GM12891 (cell line): Measurements from ENCODE around the gene COLEC12.

ENCODE experiments used
- DNase-seq: peaks from one replicate; pipeline ENCODE4 v3.0.0; 2011; ENCODE audit warnings: low spot score; ENCODE audit not compliant: insufficient read length
- FAIRE-seq: peaks from 2 replicates; lab custom pipeline; 2011; peaks lifted over from hg19 to GRCh38; lab: Jason Lieb, UNC
- PAX5 ChIP-seq: IDR thresholded peaks from 2 replicates; pipeline ENCODE4 v1.6.1; 2011; ENCODE audit warnings: low read length, moderate library complexity, mild to moderate bottlenecking; ENCODE audit not compliant: insufficient read depth, severe bottlenecking
- POLR2A ChIP-seq: IDR thresholded peaks from 2 replicates; pipeline ENCODE4 v1.6.1; 2011; ENCODE audit warnings: low read depth, low read length, control low read depth
- POLR2AphosphoS5 ChIP-seq: IDR thresholded peaks from 2 replicates; pipeline ENCODE4 v1.6.1; 2011; ENCODE audit warnings: low read depth, low read length, control low read depth
- POU2F2 ChIP-seq: IDR thresholded peaks from 2 replicates; pipeline ENCODE4 v1.6.1; 2011; ENCODE audit warnings: low read depth, mild to moderate bottlenecking, control low read depth, low read length, moderate library complexity
- SPI1 ChIP-seq: IDR thresholded peaks from 2 replicates; pipeline ENCODE4 v1.6.1; 2011; ENCODE audit warnings: low read depth, low read length, control low read depth
- TAF1 ChIP-seq: IDR thresholded peaks from 2 replicates; pipeline ENCODE4 v1.6.1; 2011; ENCODE audit warnings: low read depth, low read length, control low read depth

Gene COLEC12

DNA sequence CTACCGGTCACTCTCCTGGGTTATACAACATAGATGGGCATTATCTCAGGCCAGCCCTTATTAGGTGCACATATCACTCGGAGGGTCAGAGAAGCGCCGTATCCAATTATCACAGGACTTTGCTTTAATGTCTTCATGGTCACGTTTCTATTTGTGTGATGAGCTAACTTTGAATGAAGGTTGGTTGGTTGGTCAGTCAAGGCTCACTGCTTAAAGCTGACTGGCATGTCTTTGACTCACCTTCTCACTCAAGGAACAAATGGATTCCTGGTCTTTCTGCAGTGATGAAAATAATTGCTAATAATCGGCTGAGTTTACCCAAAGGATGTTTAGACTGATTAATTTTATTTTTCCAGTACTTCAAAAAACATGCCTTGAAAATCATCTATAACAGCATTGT, 39.7 kb downstream of the COLEC12 start:
- FAIRE-seq (no peak), DNase-seq (no peak)
- TF ChIP-seq POLR2AphosphoS5 (no peak), TAF1 (no peak), POLR2A (no peak)

DNA sequence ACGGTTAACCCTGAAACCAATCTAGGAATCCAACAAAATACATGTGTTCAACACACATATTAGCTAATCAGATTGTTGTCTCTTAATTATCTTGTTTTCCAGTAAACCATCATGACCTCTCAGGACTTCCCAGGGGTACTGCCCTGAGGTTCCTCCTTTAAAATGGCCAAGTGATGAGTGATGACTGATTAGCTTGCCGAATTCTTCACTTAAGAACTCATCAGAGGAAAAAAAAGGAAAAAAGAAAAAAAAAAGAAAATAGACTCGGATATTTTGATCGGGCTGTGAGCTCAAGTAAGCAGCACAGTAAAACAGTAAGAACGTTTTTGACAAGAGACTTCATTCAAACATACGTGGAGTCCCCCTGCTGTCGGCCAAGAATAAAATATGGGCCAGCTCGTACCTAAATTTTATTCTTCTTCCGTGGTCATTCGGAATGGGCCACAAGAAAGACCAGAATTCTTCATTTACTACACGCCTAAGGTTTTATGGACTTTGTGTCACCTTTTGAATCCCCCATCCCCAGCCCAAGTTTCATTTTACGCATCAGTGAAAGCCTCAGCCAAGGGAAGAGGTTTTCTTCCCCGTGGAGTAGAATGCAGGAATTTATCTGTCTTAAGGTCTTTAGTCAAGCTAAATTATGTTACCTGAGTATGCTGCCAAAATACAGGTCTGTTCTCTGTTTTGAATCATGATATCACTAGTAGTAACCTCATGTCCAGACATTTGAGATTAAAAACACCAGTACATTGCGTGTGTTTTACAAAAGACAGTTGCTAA, 40.5 kb downstream of the COLEC12 start:
- DNase-seq: no peak
- TF ChIP-seq PAX5 (no peak), SPI1 (no peak), POLR2A (no peak), TAF1 (no peak), POU2F2 (no peak), POLR2AphosphoS5 (no peak)
- no peak for FAIRE-seq

DNA sequence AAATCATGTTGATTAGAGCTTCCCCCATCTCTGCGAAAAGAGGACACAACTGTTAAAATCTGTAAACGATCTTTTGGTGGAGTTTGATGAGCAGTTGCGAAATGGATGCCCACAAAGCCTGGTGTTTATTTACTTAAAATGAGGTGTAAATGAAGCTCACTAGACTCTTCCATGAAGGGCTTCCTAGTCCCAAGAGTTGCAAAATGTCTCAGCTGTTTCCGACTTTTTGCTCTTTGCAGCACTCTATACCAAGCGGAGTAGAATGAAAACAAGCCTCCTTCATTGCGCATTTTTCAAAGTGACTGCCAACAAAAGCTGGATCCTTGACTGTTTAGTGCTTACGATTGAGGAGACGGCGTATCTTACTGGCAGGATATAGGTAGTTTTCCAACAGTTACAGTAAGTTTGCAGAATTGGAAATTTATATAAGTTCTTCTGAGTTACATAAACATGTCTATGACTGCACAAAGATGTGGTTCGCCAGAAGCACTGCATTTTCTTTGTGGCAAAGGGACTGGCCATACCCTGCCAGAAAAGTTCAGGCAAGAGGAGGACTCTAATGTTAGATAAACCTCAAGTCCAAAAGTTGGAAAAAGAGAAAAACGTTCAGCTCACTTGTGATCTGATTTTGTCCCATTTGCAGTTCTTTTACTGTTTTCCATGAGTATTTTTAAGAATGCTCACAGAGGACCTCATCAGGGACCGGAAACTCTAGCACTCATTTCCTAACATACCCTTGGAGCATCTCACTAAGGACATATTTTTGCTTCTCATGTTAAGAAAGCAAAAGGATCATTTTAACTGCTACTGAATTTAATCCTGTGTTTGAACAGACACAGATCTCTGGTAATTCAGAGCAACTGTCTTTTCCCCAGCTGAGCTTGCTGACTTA, 42.7 kb downstream of the COLEC12 start:
- no peak for FAIRE-seq
- no peak for DNase-seq
- TF ChIP-seq POLR2AphosphoS5 (no peak), SPI1 (no peak), POLR2A (no peak), PAX5 (no peak), POU2F2 (no peak), TAF1 (no peak)

DNA sequence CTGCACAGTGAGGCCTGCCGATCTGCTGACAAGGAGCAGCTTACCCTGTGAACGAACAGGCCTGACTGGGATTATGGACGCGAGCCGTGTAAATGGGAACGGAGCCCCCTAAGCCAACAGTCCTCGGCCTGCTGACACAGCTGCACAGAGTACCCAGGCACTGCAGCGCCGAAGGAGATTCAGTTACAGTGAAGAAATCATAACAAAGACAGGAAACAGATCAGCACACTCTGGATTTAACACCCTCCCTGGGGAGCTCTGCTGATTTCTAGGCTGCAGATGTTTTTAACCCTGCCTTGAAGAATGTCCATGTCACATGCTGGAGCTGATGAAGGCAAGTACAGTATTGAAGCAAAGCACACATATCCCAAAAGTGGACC, 43.4 kb downstream of the COLEC12 start:
- FAIRE-seq (no peak), DNase-seq (no peak)

DNA sequence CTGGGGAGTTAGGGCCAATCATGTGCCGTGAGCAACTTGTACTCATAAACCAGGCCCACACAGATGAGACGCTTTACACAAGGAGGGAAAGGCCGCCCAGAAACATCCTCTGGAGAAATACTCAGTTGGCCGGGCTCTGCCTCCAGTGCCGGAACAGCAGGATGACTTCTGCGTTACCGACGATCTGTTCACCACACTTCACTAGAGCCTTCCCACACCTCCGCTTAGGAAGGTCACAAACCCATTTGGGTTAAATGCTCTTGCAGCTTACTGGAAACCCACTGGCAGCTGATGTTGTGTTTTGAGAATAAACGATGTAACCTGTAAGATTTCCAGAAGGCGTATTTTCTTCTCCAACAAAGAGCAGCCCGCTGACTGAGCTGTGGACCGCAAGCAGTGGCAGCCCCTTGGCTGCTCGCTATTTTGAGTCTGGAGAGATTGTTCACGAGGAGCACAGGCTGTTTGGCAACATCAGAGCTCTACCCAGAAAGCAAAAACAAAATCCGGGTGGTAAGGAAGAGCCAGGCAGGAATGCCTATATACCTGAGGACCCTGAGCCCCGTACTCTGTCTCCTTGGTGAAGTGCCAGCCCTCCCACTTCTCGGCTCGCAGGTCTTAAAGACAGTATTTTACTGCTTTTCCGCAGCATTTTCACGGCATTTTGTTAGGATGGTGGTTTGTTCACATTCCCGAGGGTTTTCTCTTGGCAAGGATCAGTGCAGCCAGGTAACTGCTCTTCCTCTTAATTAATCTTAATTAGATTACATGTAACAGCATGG, 44.0 kb downstream of the COLEC12 start:
- TF ChIP-seq POLR2AphosphoS5 (no peak), PAX5 (no peak), POU2F2 (no peak), POLR2A (no peak), TAF1 (no peak), SPI1 (no peak)
- DNase-seq (no peak), FAIRE-seq (no peak)

More for the DNA sequence above, 43.4 kb downstream of the COLEC12 start:
- TF ChIP-seq POLR2AphosphoS5 (no peak), POU2F2 (no peak), POLR2A (no peak), PAX5 (no peak), SPI1 (no peak), TAF1 (no peak)

- no peak for TF ChIP-seq POU2F2
- TF ChIP-seq SPI1: no peak
- TF ChIP-seq POLR2A: no peak
- TF ChIP-seq POLR2AphosphoS5: no peak
- no peak for TF ChIP-seq PAX5
- TF ChIP-seq TAF1: no peak
- DNase-seq (no peak), FAIRE-seq (no peak)
Observed at GRCh38 chr18:453400-453799, 47.1 kb downstream of the COLEC12 start.

GRCh38 chr18:452816-453215, 47.7 kb downstream of the COLEC12 start:
- DNase-seq (no peak), FAIRE-seq (no peak)

GRCh38 chr18:449374-449773, 51.1 kb downstream of the COLEC12 start:
- no peak for TF ChIP-seq POU2F2
- no peak for TF ChIP-seq SPI1
- TF ChIP-seq PAX5: no peak
- no peak for TF ChIP-seq POLR2AphosphoS5
- no peak for TF ChIP-seq POLR2A
- no peak for TF ChIP-seq TAF1
- FAIRE-seq (no peak), DNase-seq (no peak)

More at GRCh38 chr18:452816-453215, 47.7 kb downstream of the COLEC12 start:
- TF ChIP-seq POLR2A: no peak
- no peak for TF ChIP-seq PAX5
- TF ChIP-seq TAF1: no peak
- no peak for TF ChIP-seq POU2F2
- no peak for TF ChIP-seq SPI1
- no peak for TF ChIP-seq POLR2AphosphoS5
